ENCODE measurements around the gene PTPRU. TPM values are rescaled to one million over a fixed set of nuclear protein-coding genes. Genes with fewer than 3 reads are reported as not detected.

The PTPRU gene
- total RNA-seq, 4 donors from 2014 or later: 15.0 to 46.7 (median 29.0) TPM

DNA sequence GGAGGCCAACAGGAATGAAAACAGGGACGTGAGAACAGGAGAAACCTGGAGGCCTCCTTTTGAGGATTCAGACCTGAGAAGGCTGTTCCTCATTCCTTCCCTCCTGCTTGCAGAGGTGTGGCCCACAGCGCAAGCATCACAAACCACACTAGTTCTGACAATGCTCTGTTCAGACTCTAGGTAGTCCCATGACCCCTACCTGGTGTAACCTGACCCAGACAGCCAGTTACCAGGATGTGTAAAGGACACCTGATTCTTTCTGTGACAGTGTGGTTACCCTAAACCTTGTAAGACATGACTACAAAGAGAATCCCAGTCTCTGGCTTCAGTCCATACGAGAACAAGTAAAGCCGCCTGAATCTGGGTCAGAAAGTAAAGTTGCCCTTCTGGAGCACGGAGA, 8.8 kb upstream of the PTPRU start:
- Histone ChIP-seq H3K27me3 (no peaks in the 10 kb centered on the region), H3K9me3 (no peaks in the 10 kb centered on the region), H3K4me3 (no peak overlapping the region), H3K27ac (no peak overlapping the region), H3K36me3 (peaks cover 22% of the 10 kb centered on the region), H3K4me1 (peaks cover 17% of the 10 kb centered on the region)
- 69% methylated on average over 5 of the region's 5 CpGs for WGBS
- TF ChIP-seq, protein P1, sequence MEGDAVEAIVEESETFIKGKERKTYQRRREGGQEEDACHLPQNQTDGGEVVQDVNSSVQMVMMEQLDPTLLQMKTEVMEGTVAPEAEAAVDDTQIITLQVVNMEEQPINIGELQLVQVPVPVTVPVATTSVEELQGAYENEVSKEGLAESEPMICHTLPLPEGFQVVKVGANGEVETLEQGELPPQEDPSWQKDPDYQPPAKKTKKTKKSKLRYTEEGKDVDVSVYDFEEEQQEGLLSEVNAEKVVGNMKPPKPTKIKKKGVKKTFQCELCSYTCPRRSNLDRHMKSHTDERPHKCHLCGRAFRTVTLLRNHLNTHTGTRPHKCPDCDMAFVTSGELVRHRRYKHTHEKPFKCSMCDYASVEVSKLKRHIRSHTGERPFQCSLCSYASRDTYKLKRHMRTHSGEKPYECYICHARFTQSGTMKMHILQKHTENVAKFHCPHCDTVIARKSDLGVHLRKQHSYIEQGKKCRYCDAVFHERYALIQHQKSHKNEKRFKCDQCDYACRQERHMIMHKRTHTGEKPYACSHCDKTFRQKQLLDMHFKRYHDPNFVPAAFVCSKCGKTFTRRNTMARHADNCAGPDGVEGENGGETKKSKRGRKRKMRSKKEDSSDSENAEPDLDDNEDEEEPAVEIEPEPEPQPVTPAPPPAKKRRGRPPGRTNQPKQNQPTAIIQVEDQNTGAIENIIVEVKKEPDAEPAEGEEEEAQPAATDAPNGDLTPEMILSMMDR (IDR thresholded peaks at IDR 0.05): no peak
- TF ChIP-seq POLR2AphosphoS5 (IDR thresholded peaks at IDR 0.05): no peak
- no peak for TF ChIP-seq POLR2A (IDR thresholded peaks at IDR 0.05)
- TF ChIP-seq EP300 (IDR thresholded peaks at IDR 0.05): no peak
- DNase-seq (ENCODE audit: low spot score in 2 of 2): no peak

DNA sequence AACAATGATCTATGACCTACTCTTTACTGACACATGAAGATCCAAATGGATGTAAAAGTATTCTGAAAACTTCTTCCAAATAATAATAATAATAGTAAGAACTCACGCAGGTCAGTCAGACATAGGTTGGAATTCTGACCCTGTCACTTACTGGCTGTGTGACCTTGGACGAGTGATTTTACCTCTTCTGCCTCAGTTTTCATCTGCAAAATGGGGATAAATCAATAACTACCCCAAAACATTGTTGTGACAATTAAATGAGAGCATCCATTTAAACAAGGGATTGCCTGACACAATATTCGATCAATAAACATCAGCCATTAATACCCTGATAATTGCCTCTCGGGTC, 6.1 kb upstream of the PTPRU start:
- no peak for DNase-seq (ENCODE audit: low spot score in 2 of 2)
- WGBS: 12% methylated on average over 4 of the region's 4 CpGs
- Histone ChIP-seq H3K9me3 (no peaks in the 10 kb centered on the region), H3K4me1 (peaks cover 17% of the 10 kb centered on the region), H3K27me3 (no peaks in the 10 kb centered on the region), H3K4me3 (peak overlapping the region; percentile 80), H3K27ac (peak overlapping the region; percentile 78), H3K36me3 (peaks cover 4% of the 10 kb centered on the region)
- TF ChIP-seq, protein P1 (IDR thresholded peaks at IDR 0.05): no peak
- TF ChIP-seq EP300 (IDR thresholded peaks at IDR 0.05) (no peak), POLR2A (IDR thresholded peaks at IDR 0.05) (no peak), POLR2AphosphoS5 (IDR thresholded peaks at IDR 0.05) (no peak)

DNA sequence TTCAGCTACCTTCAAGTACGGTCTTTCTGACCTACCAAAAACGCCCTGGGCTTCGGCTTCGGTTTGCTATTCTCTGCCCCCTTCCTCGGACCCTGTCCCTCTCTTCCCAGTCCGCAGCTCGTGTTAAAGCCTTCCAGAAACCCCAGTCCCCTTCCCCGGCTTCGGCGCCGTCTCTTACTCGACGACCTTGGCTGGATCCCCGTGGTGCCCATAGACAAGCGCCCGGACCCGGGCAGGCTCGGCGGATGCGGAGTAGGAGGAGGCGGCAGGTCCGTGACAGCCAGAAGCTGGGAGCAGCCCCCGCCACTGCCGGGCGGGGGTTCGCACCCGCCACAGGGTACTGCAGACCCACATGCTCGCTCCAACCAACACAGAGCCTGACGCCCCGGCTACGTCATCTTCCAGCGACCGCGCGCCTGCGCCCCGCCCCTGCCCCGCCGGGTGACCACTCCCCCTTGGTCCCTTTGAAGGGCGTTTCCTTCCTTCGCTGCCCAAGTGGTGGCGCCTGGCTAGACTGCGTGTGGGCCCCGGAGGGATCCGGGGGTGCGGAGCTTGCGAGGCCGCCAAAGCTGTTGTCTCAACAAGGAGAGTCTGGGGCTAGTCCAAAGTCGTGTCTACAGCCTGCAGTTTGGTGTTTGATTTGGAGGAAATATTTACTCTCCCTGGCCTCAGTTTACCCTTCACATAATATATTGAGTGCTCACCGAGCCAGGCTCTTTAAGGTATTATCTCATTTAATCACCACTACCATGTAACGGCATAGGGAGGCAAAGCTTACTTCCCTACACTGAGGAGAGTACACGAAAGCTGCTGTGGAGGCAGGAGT, 5.6 kb upstream of the PTPRU start, which contains the start of gene MECR:
Gene MECR, minus strand, starts transcription at position 382 of the 826 bp plus-strand sequence. Its CDS starts 28 bp downstream, at position 354.
- DNase-seq (ENCODE audit: low spot score in 2 of 2): peak; percentile 96
- peaks cover 17% of the 10 kb centered on the region for H3K4me1 ChIP-seq
- H3K9me3 ChIP-seq: no peaks in the 10 kb centered on the region
- H3K4me3 ChIP-seq: peak within 1 kb of the TSS; percentile 80
- no peaks in the 10 kb centered on the region for H3K36me3 ChIP-seq
- TF ChIP-seq, protein P1 (IDR thresholded peaks at IDR 0.05): no peak
- TF ChIP-seq POLR2AphosphoS5 (IDR thresholded peaks at IDR 0.05) (peak; percentile 30 to 73 (median 68)), EP300 (IDR thresholded peaks at IDR 0.05) (no peak), POLR2A (IDR thresholded peaks at IDR 0.05) (peak in 1 of 2 donors; percentile 47)
- no peaks in the 10 kb centered on the region for H3K27me3 ChIP-seq
- H3K27ac ChIP-seq: peak within 1 kb of the TSS; percentile 78
- 4% methylated on average over 21 of the region's 52 CpGs for WGBS

DNA sequence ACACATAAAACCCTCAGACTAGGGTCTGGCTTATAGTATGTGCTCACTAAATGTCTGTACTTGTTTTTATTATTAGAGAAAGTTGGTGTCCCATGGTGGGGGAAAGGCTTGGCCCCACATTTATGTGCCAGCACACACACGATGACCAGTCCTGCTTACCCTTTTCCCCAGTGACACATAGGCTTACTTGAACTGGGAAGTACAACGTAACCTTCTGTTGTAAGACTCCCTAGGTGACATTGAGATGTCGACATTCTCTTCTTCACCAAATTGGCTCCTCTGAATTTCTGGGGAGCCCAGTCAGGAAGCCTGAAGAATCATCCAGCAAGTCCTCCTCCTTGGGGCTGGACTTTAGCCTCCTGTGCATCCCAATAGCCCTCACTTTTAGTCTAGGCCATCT, 3.9 kb upstream of the PTPRU start:
- TF ChIP-seq POLR2AphosphoS5 (IDR thresholded peaks at IDR 0.05): no peak
- TF ChIP-seq POLR2A (IDR thresholded peaks at IDR 0.05): no peak
- TF ChIP-seq, protein P1 (IDR thresholded peaks at IDR 0.05): no peak
- TF ChIP-seq EP300 (IDR thresholded peaks at IDR 0.05): no peak
- no peak overlapping the region for H3K27ac ChIP-seq
- no peaks in the 10 kb centered on the region for H3K9me3 ChIP-seq
- H3K27me3 ChIP-seq: peaks cover 6% of the 10 kb centered on the region
- WGBS: 86% methylated on average over 3 of the region's 3 CpGs
- no peak for DNase-seq (ENCODE audit: low spot score in 2 of 2)
- H3K4me3 ChIP-seq: no peak overlapping the region
- H3K4me1 ChIP-seq: peaks cover 32% of the 10 kb centered on the region
- H3K36me3 ChIP-seq: no peaks in the 10 kb centered on the region

DNA sequence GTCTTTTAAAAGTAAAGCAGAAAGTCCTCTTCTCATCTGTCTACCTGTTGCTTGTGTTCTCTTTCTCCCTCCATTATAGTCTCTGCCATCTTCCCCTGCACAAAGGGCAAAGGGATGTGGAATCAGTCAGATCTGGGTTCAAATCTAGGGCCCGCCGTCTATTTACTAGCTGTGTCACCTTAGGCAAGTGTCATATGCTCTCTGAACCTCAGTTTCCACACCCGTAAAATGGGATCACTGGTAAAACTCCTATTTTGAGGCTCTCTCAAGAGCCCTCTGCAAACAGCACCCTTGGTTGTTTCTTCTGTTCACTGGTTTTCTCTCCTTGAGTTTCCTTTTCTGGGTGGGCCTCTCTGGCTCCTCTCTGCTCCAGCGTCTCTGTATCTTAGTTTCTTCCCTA, 2.6 kb upstream of the PTPRU start:
- no peaks in the 10 kb centered on the region for H3K36me3 ChIP-seq
- H3K4me3 ChIP-seq: no peak overlapping the region
- TF ChIP-seq EP300 (IDR thresholded peaks at IDR 0.05) (no peak), POLR2AphosphoS5 (IDR thresholded peaks at IDR 0.05) (no peak), POLR2A (IDR thresholded peaks at IDR 0.05) (no peak)
- TF ChIP-seq, protein P1 (IDR thresholded peaks at IDR 0.05): no peak
- WGBS: 82% methylated on average over 4 of the region's 4 CpGs
- DNase-seq (ENCODE audit: low spot score in 2 of 2): no peak
- H3K27ac ChIP-seq: no peak overlapping the region
- H3K27me3 ChIP-seq: peaks cover 14% of the 10 kb centered on the region
- H3K9me3 ChIP-seq: no peaks in the 10 kb centered on the region
- H3K4me1 ChIP-seq: peaks cover 42% of the 10 kb centered on the region

Data from suprapubic skin (tissue), 4 donors.